CD8-positive, alpha-beta memory T cell (primary cell): Measurements from ENCODE around the gene SEMA5A. TPM values are rescaled to one million over a fixed set of nuclear protein-coding genes. Genes with fewer than 3 reads are reported as not detected.

ENCODE experiments used
- CTCF ChIA-PET: fragments of 350-600 bp; sonication (Branson Sonifier 250); formaldehyde crosslinking; loops from one replicate; lab custom pipeline; 2021; ENCODE audit warnings: antibody characterized with exemption; lab: Charles Lee
- POLR2A ChIA-PET: fragments of 350-600 bp; sonication (Branson Sonifier 250); formaldehyde crosslinking; loops from one replicate; lab custom pipeline; 2021; ENCODE audit warnings: antibody characterized with exemption; lab: Charles Lee
- DNase-seq, 5 donors: peaks; one replicate each; pipeline versions ENCODE4 v3.0.0 to v3.0.0-alpha.2; 2020 to 2022; ENCODE audit warnings: mixed read lengths in 1 of 5
- H3K27ac ChIP-seq: one replicate; pipeline ENCODE4 v1.7.0; 2013; ENCODE audit warnings: low read depth, mild to moderate bottlenecking, low read length, moderate library complexity
- H3K27me3 ChIP-seq: 2 replicates; pipeline ENCODE4 v1.7.0; 2013; ENCODE audit warnings: low read length, mild to moderate bottlenecking; ENCODE audit not compliant: insufficient read depth, poor library complexity, severe bottlenecking
- H3K36me3 ChIP-seq: 2 replicates; pipeline ENCODE4 v1.7.0; 2013; ENCODE audit warnings: mild to moderate bottlenecking, low read length, moderate library complexity; ENCODE audit not compliant: insufficient read depth
- H3K4me1 ChIP-seq: 2 replicates; pipeline ENCODE4 v1.7.0; 2013; ENCODE audit warnings: mild to moderate bottlenecking, low read length, moderate library complexity; ENCODE audit not compliant: insufficient read depth
- H3K4me3 ChIP-seq: 2 replicates; pipeline ENCODE4 v1.7.0; 2013; ENCODE audit warnings: mild to moderate bottlenecking, low read length
- H3K9me3 ChIP-seq: 2 replicates; pipeline ENCODE4 v1.7.0; 2013; ENCODE audit warnings: mild to moderate bottlenecking, low read length
- H3K27ac Mint-ChIP-seq, 8 donors: one replicate each; pipeline ENCODE4 v1.8.0; 2020 to 2021; ENCODE audit warnings: mixed read lengths in 8 of 8, mild to moderate bottlenecking in 6 of 8, inconsistent platforms in 3 of 8, moderate library complexity in 3 of 8
- H3K27me3 Mint-ChIP-seq, 2 donors: one replicate each; pipeline ENCODE4 v1.8.0; 2020 to 2021; ENCODE audit warnings: mixed read lengths in 2 of 2, mild to moderate bottlenecking in 1 of 2, moderate library complexity in 1 of 2
- H3K36me3 Mint-ChIP-seq, 3 donors: one replicate each; pipeline ENCODE4 v1.8.0; 2020 to 2021; ENCODE audit warnings: mixed read lengths in 3 of 3, inconsistent platforms in 1 of 3, mild to moderate bottlenecking in 1 of 3
- H3K4me1 Mint-ChIP-seq, 3 donors: one replicate each; pipeline ENCODE4 v1.8.0; 2020 to 2021; ENCODE audit warnings: mixed read lengths in 3 of 3, inconsistent platforms in 1 of 3, mild to moderate bottlenecking in 1 of 3
- H3K4me3 Mint-ChIP-seq, 7 donors: one replicate each; pipeline ENCODE4 v1.8.0; 2020 to 2021; ENCODE audit warnings: mixed read lengths in 7 of 7, mild to moderate bottlenecking in 6 of 7, moderate library complexity in 4 of 7, inconsistent platforms in 2 of 7
- H3K9me3 Mint-ChIP-seq, 5 donors: one replicate each; pipeline ENCODE4 v1.8.0; 2020 to 2022; ENCODE audit warnings: mixed read lengths in 5 of 5, mild to moderate bottlenecking in 3 of 5, moderate library complexity in 2 of 5, inconsistent platforms in 1 of 5
- polyA plus RNA-seq: library from polyadenylated mRNA; unstranded; fragments of 300-500 nt; fragmentation: Illumina TruSeq; gene quantifications from one replicate; pipeline ENCODE4 v1.2.3, GENCODE V29; 2021
- total RNA-seq, 2 experiments: library from RNA; stranded (reverse); gene quantifications; one replicate each; pipeline ENCODE4 v1.2.3, GENCODE V29; 2021

SEMA5A gene
- total and polyA plus RNA-seq, 3 experiments from 2014 or later, result not detected

DNA sequence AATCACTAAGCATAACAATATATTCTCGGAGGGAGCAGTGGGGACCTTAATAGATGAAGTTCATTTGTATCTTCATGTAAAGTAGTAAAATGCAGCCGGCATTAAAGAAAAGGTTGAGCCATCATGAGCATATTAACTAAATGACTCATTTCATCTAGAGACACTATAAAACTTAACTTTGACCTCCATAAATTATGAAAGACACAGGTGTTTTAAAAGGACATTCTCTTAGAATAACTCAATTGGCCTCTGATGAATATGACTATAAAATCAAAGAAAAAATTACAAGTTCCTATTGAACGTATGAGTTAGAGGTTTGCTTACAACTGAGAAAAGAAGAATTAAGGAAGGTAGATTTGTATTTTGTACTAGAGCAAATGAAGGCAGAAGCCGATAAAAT lies 220.3 kb downstream of the SEMA5A start:
- CTCF ChIA-PET, result no interaction called here
- peaks cover 7 to 16% (median 11%) of the 10 kb centered on the region in 5 donors for H3K9me3 Mint-ChIP-seq

DNA sequence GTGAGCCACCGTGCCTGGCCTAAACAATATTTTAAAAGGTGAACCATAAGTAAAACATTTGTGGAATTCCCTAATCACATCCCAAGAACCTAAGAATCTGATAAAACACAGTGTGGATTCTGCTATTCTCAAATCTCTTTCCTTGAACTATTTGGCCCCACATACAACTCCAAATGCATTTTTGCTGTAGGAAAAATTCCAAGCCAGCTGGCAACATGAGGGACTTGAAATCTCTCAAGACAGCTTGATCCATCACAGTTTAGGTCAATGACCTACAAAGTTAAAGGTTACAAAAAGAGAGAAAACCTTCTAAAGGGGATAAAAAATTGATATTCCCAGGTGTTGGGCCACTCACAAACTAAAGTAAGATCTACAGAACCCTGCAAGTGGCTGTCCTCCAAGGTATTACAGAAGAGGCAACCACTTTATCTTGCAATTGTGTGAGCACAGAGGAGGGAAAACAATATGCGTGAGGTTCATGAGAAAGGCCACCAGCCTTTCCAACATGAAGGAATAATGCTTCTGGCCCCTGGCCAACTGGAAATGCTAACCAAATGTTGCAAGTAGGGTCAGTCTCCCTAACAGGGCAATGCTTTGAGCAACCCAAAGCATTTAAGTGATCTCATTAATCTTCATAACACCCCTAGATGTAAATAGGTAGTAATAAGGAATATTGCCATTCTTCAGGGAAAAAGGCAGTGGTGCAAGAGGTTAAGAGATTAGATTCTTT lies 221.4 kb downstream of the SEMA5A start:
- no peaks in the 10 kb centered on the region for H3K9me3 ChIP-seq
- H3K4me1 ChIP-seq, result no peaks in the 10 kb centered on the region
- H3K36me3 ChIP-seq, result no peaks in the 10 kb centered on the region
- POLR2A ChIA-PET, result interaction anchor here (0.7 kb wide), 1 partner anchor 202 kb away, joined by 3 read pairs; no protein-coding TSS in a partner anchor
- H3K4me3 ChIP-seq, result no peak overlapping the region
- no peaks in the 10 kb centered on the region for H3K27me3 ChIP-seq
- H3K27ac Mint-ChIP-seq, result no peak overlapping the region
- H3K36me3 Mint-ChIP-seq, result no peaks in the 10 kb centered on the region
- peaks cover 5 to 14% (median 7%) of the 10 kb centered on the region in 5 donors for H3K9me3 Mint-ChIP-seq
- CTCF ChIA-PET, result no interaction called here
- no peak overlapping the region for H3K4me3 Mint-ChIP-seq
- no peak overlapping the region for H3K27ac ChIP-seq
- DNase-seq, result no peak
- no peaks in the 10 kb centered on the region for H3K4me1 Mint-ChIP-seq
- H3K27me3 Mint-ChIP-seq, result no peaks in the 10 kb centered on the region

More for the DNA sequence above, 220.3 kb downstream of the SEMA5A start:
- Histone ChIP-seq H3K9me3 (no peaks in the 10 kb centered on the region), H3K36me3 (no peaks in the 10 kb centered on the region), H3K27ac (no peak overlapping the region), H3K27me3 (no peaks in the 10 kb centered on the region), H3K4me3 (no peak overlapping the region), H3K4me1 (no peaks in the 10 kb centered on the region)
- no peaks in the 10 kb centered on the region for H3K36me3 Mint-ChIP-seq
- no peak for DNase-seq
- H3K4me1 Mint-ChIP-seq, result no peaks in the 10 kb centered on the region
- POLR2A ChIA-PET, result no interaction called here
- H3K4me3 Mint-ChIP-seq, result no peak overlapping the region
- no peak overlapping the region for H3K27ac Mint-ChIP-seq
- no peaks in the 10 kb centered on the region for H3K27me3 Mint-ChIP-seq

DNA sequence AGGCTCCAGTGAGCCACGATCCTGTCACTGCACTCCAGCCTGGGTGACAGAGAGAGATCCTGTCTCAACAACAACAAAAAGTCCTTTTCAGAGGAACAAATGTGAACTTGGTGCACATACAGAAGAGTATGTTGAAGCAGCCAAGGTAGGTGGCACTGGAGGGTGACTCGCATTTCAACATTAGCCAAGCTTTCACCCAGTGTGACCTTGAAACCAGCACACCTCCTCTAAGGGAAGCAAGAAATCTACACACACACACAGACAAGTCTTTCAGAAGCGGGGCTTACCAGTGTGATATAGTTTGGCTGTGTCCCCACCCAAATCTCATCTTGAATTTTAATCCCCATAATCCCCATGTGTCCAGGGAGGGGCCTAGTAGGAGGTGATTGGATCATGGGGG lies 225.2 kb downstream of the SEMA5A start:
- Histone ChIP-seq H3K27ac (no peak overlapping the region), H3K36me3 (no peaks in the 10 kb centered on the region), H3K4me3 (no peak overlapping the region), H3K27me3 (no peaks in the 10 kb centered on the region), H3K9me3 (no peaks in the 10 kb centered on the region), H3K4me1 (no peaks in the 10 kb centered on the region)
- ChIA-PET POLR2A (no interaction called here), CTCF (no interaction called here)
- Mint-ChIP-seq H3K4me1 (no peaks in the 10 kb centered on the region), H3K9me3 (peaks cover 0 to 6% (median 3%) of the 10 kb centered on the region in 5 donors), H3K27ac (no peak overlapping the region), H3K4me3 (no peak overlapping the region), H3K36me3 (no peaks in the 10 kb centered on the region), H3K27me3 (no peaks in the 10 kb centered on the region)
- DNase-seq, result no peak

DNA sequence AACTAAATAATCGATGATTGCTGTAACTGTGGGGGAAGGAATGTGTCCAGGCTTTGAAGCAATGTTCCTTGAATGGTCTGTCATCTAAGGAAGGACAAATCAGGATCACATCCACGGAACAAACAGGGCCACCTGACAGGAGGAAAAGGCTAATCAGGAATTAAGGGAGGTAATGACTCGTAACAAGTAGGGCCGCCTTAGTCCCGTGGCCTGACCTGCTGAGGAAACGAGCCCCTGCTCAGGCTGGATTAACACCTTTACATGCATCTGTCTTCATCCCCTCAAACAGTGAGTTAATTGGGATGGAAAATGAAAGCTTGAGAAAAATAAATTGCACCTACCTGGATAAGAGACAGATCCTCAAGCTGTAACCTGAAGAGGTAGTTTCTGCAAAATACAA lies 227.8 kb downstream of the SEMA5A start:
- DNase-seq, result no peak
- H3K4me3 Mint-ChIP-seq, result no peak overlapping the region
- H3K4me1 Mint-ChIP-seq, result no peaks in the 10 kb centered on the region
- no peaks in the 10 kb centered on the region for H3K27me3 ChIP-seq
- H3K27ac Mint-ChIP-seq, result no peak overlapping the region
- no peaks in the 10 kb centered on the region for H3K27me3 Mint-ChIP-seq
- H3K9me3 Mint-ChIP-seq, result peaks cover 0 to 13% (median 3%) of the 10 kb centered on the region in 5 donors
- CTCF ChIA-PET, result no interaction called here
- POLR2A ChIA-PET, result no interaction called here
- no peaks in the 10 kb centered on the region for H3K36me3 ChIP-seq
- no peaks in the 10 kb centered on the region for H3K4me1 ChIP-seq
- no peaks in the 10 kb centered on the region for H3K9me3 ChIP-seq
- H3K4me3 ChIP-seq, result no peak overlapping the region
- H3K36me3 Mint-ChIP-seq, result peaks cover 0 to 2% (median 0%) of the 10 kb centered on the region in 3 donors
- no peak overlapping the region for H3K27ac ChIP-seq

DNA sequence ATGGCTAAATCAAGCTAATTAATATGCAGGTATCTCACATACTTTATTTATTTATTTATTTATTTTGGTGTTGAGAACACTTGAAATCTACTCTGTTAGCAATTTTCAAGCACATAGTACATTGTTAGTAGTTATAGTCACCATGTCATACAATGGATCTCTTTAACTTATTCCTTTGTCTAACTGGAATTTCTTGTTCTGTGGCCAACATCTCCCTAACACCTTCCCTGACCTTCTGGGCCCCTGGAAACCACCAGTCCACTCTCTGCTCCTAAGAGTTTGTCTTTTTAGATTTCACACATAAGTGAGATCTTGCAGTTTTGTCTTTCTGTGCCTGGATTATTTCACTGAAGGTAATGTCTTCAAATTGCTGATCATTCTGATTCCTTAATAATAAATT lies 229.1 kb downstream of the SEMA5A start:
- no peak for DNase-seq
- Histone ChIP-seq H3K36me3 (no peaks in the 10 kb centered on the region), H3K4me1 (no peaks in the 10 kb centered on the region), H3K27ac (no peak overlapping the region), H3K4me3 (no peak overlapping the region), H3K27me3 (no peaks in the 10 kb centered on the region), H3K9me3 (no peaks in the 10 kb centered on the region)
- H3K36me3 Mint-ChIP-seq, result peaks cover 0 to 2% (median 0%) of the 10 kb centered on the region in 3 donors
- H3K27me3 Mint-ChIP-seq, result no peaks in the 10 kb centered on the region
- H3K4me1 Mint-ChIP-seq, result no peaks in the 10 kb centered on the region
- ChIA-PET POLR2A (no interaction called here), CTCF (no interaction called here)
- H3K4me3 Mint-ChIP-seq, result no peak overlapping the region
- H3K27ac Mint-ChIP-seq, result no peak overlapping the region
- peaks cover 0 to 13% (median 4%) of the 10 kb centered on the region in 5 donors for H3K9me3 Mint-ChIP-seq

DNA sequence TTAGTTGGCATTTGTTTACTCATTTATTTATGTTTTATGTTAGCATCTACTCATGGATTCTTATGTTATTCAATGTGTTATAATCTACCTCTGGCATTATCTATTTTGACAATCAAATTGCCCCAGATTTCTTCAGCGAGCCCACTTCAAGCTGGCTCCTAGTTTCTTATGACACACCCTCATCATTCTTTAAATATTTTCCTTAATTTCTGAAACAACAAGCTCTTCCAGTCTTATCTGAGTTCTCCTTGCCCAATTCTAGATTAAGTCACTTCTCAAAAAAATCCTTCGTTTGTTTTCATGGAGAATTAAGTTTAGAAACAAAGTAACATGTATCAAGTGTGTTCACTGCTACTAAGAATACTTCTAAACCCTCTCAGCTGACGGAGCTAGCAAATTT lies 229.8 kb downstream of the SEMA5A start:
- Mint-ChIP-seq H3K4me3 (no peak overlapping the region), H3K27ac (no peak overlapping the region), H3K27me3 (no peaks in the 10 kb centered on the region), H3K4me1 (no peaks in the 10 kb centered on the region), H3K9me3 (peaks cover 0 to 17% (median 2%) of the 10 kb centered on the region in 5 donors), H3K36me3 (peaks cover 0 to 2% (median 0%) of the 10 kb centered on the region in 3 donors)
- no peaks in the 10 kb centered on the region for H3K9me3 ChIP-seq
- ChIA-PET CTCF (no interaction called here), POLR2A (no interaction called here)
- no peaks in the 10 kb centered on the region for H3K27me3 ChIP-seq
- no peaks in the 10 kb centered on the region for H3K4me1 ChIP-seq
- H3K4me3 ChIP-seq, result no peak overlapping the region
- H3K36me3 ChIP-seq, result no peaks in the 10 kb centered on the region
- H3K27ac ChIP-seq, result no peak overlapping the region
- DNase-seq, result no peak

DNA sequence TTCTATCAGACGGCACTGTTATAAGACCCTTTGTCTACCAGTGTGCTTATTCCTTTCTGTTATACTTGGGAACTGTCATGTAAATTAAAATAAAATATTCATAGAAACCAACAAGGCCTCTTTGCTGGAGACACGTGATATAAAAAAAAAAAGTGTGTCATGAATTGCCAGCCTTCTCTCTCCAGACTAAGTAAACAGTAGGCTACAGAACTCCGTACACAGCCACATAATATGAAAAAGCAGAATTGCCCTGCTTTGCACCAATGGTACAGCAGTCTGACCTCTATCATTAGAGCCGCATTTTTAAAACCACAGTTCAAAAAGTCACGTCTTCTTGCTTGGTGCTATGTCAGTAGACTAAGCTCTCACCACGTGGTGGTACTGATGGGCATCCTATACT lies 231.3 kb downstream of the SEMA5A start:
- CTCF ChIA-PET, result no interaction called here
- Histone ChIP-seq H3K9me3 (no peaks in the 10 kb centered on the region), H3K36me3 (no peaks in the 10 kb centered on the region), H3K4me1 (no peaks in the 10 kb centered on the region), H3K4me3 (no peak overlapping the region), H3K27me3 (no peaks in the 10 kb centered on the region), H3K27ac (no peak overlapping the region)
- no peak overlapping the region for H3K4me3 Mint-ChIP-seq
- H3K27ac Mint-ChIP-seq, result no peak overlapping the region
- H3K27me3 Mint-ChIP-seq, result no peaks in the 10 kb centered on the region
- H3K36me3 Mint-ChIP-seq, result peaks cover 0 to 2% (median 0%) of the 10 kb centered on the region in 3 donors
- no peaks in the 10 kb centered on the region for H3K4me1 Mint-ChIP-seq
- H3K9me3 Mint-ChIP-seq, result peaks cover 0 to 18% (median 2%) of the 10 kb centered on the region in 5 donors
- no peak for DNase-seq
- POLR2A ChIA-PET, result no interaction called here

DNA sequence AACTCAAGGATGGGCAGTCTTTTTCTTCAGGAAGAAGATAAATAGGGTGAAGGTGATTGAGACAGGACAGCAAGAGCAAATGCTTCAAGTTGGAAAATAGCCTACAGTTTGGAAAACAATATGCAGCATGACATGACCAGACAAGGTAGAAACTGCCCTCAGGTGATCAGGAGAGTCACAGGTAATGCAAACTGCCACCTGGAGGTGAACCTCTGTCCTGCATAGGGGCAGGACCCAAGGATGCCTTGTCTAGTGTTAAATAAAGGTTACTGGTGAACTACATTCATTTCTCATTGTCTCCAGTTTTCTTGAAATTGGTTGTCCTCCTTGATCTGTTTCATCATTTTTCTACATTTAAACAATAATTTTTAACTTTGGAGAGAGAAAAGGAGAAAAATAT lies 232.1 kb downstream of the SEMA5A start:
- H3K4me1 ChIP-seq, result no peaks in the 10 kb centered on the region
- H3K27me3 ChIP-seq, result no peaks in the 10 kb centered on the region
- no peak for DNase-seq
- Mint-ChIP-seq H3K4me3 (no peak overlapping the region), H3K27me3 (no peaks in the 10 kb centered on the region), H3K27ac (no peak overlapping the region), H3K9me3 (peaks cover under 1 to 18% (median 5%) of the 10 kb centered on the region in 5 donors), H3K4me1 (no peaks in the 10 kb centered on the region), H3K36me3 (peaks cover 0 to 2% (median 0%) of the 10 kb centered on the region in 3 donors)
- H3K27ac ChIP-seq, result no peak overlapping the region
- H3K4me3 ChIP-seq, result no peak overlapping the region
- CTCF ChIA-PET, result no interaction called here
- no peaks in the 10 kb centered on the region for H3K9me3 ChIP-seq
- POLR2A ChIA-PET, result no interaction called here
- no peaks in the 10 kb centered on the region for H3K36me3 ChIP-seq
